HG02642 (cell line): Measurements from ENCODE around the gene ASGR1.

Experiments used
- ATAC-seq: cut with Tn5 transposase; IDR thresholded peaks from one replicate; pipeline ENCODE4 v1.9.1; 2021; ENCODE audit warnings: mild to moderate bottlenecking; ENCODE audit not compliant: unreplicated experiment, poor library complexity

Gene ASGR1

GRCh38 chr17:7179317-7180254 is at the start of gene ASGR1:
ASGR1 (minus strand) TSS chr17:7179370; CDS start chr17:7178563, 807 bp downstream.
- ATAC-seq = no peak

GRCh38 chr17:7228920-7229319 is 49.8 kb upstream of the ASGR1 start:
- ATAC-seq = no peak

- ATAC-seq = no peak
Measured at GRCh38 chr17:7226721-7227710, 47.8 kb upstream of the ASGR1 start.

GRCh38 chr17:7225711-7226331 is 46.7 kb upstream of the ASGR1 start:
- no peak for ATAC-seq

GRCh38 chr17:7224661-7225111 is 45.5 kb upstream of the ASGR1 start:
- ATAC-seq = no peak

- no peak for ATAC-seq
Measured at GRCh38 chr17:7224110-7224509, 44.9 kb upstream of the ASGR1 start.

GRCh38 chr17:7223375-7223774 is 44.2 kb upstream of the ASGR1 start:
- no peak for ATAC-seq

GRCh38 chr17:7222972-7223292 is 43.8 kb upstream of the ASGR1 start:
- no peak for ATAC-seq

- no peak for ATAC-seq
Measured at GRCh38 chr17:7222093-7222971, 43.2 kb upstream of the ASGR1 start.

GRCh38 chr17:7221278-7222092 is 42.3 kb upstream of the ASGR1 start:
- no peak for ATAC-seq

GRCh38 chr17:7220593-7221277 is 41.6 kb upstream of the ASGR1 start:
- no peak for ATAC-seq

- peak; percentile 74 for ATAC-seq
Measured at GRCh38 chr17:7219812-7220592, 40.8 kb upstream of the ASGR1 start, which contains the start of the genes ACADVL and DLG4. ACADVL (plus strand) TSS chr17:7219938; CDS start chr17:7219985, 47 bp downstream. DLG4 (minus strand) TSS chr17:7219836.

GRCh38 chr17:7219229-7219811 is 40.1 kb upstream of the ASGR1 start:
- no peak for ATAC-seq

- ATAC-seq = no peak
Measured at GRCh38 chr17:7218758-7219157, 39.6 kb upstream of the ASGR1 start.

GRCh38 chr17:7218166-7218565 is 39.0 kb upstream of the ASGR1 start:
- no peak for ATAC-seq

GRCh38 chr17:7217113-7217987 is 38.2 kb upstream of the ASGR1 start:
- ATAC-seq = no peak
